Measurements from ENCODE around the gene TMOD2. TPM values are rescaled to one million over a fixed set of nuclear protein-coding genes. Genes with fewer than 3 reads are reported as not detected.

Gene TMOD2
- total and polyA plus RNA-seq, 2 donors from 2014 or later = 2.5 to 9.3 TPM

GRCh38 chr15:51818150-51818549 lies 66.8 kb downstream of the TMOD2 start:
- H3K4me1 ChIP-seq (ENCODE audit: control insufficient read depth in 2 of 3, insufficient read depth in 2 of 3, low read depth in 1 of 3, low read length in 3 of 3) = peaks cover 0 to 5% (median 0%) of the 10 kb centered on the region in 3 donors
- peaks cover 0 to 9% (median 5%) of the 10 kb centered on the region in 3 donors for H3K9me3 ChIP-seq (ENCODE audit: control insufficient read depth in 2 of 3, insufficient read depth in 1 of 3, low read length in 3 of 3)
- H3K4me3 ChIP-seq (ENCODE audit: low read length in 3 of 3) = no peak overlapping the region
- TF ChIP-seq CTCF (IDR thresholded peaks at IDR 0.05; ENCODE audit: borderline replicate concordance, extremely low read depth, insufficient read depth) = no peak
- DNase-seq (no peak), FAIRE-seq (no peak)
- no peaks in the 10 kb centered on the region for H3K36me3 ChIP-seq (ENCODE audit: control insufficient read depth in 2 of 3, insufficient read depth in 3 of 3, low read length in 3 of 3)
- H3K27ac ChIP-seq (ENCODE audit: low read depth in 2 of 2, low read length in 2 of 2) = no peak overlapping the region
- H3K27me3 ChIP-seq (ENCODE audit: control insufficient read depth, insufficient read depth, low read length) = no peaks in the 10 kb centered on the region
- no peak overlapping the region for H3K9ac ChIP-seq (ENCODE audit: low read length in 3 of 3)
- intact Hi-C loops (cut with DNase I) = no loop called here

GRCh38 chr15:51825698-51826097 lies 74.3 kb downstream of the TMOD2 start:
- Histone ChIP-seq H3K27me3 (ENCODE audit: control insufficient read depth, insufficient read depth, low read length) (no peaks in the 10 kb centered on the region), H3K36me3 (ENCODE audit: control insufficient read depth in 2 of 3, insufficient read depth in 3 of 3, low read length in 3 of 3) (no peaks in the 10 kb centered on the region), H3K9ac (ENCODE audit: low read length in 3 of 3) (no peak overlapping the region), H3K4me3 (ENCODE audit: low read length in 3 of 3) (no peak overlapping the region), H3K9me3 (ENCODE audit: control insufficient read depth in 2 of 3, insufficient read depth in 1 of 3, low read length in 3 of 3) (peaks cover 0 to 9% (median 5%) of the 10 kb centered on the region in 3 donors), H3K27ac (ENCODE audit: low read depth in 2 of 2, low read length in 2 of 2) (no peak overlapping the region), H3K4me1 (ENCODE audit: control insufficient read depth in 2 of 3, insufficient read depth in 2 of 3, low read depth in 1 of 3, low read length in 3 of 3) (peaks cover 0 to under 1% (median 0%) of the 10 kb centered on the region in 3 donors)
- TF ChIP-seq CTCF (IDR thresholded peaks at IDR 0.05; ENCODE audit: borderline replicate concordance, extremely low read depth, insufficient read depth) = no peak
- FAIRE-seq = no peak
- intact Hi-C loops (cut with DNase I) = no loop called here
- no peak for DNase-seq

- Histone ChIP-seq H3K27ac (ENCODE audit: low read depth in 2 of 2, low read length in 2 of 2) (peak overlapping the region in 1 of 2 donors; percentile 95), H3K27me3 (ENCODE audit: control insufficient read depth, insufficient read depth, low read length) (no peaks in the 10 kb centered on the region), H3K4me1 (ENCODE audit: control insufficient read depth in 2 of 3, insufficient read depth in 2 of 3, low read depth in 1 of 3, low read length in 3 of 3) (peaks cover 0 to 20% (median 3%) of the 10 kb centered on the region in 3 donors), H3K9ac (ENCODE audit: low read length in 3 of 3) (no peak overlapping the region), H3K4me3 (ENCODE audit: low read length in 3 of 3) (peak overlapping the region; percentile 17 to 89 (median 76)), H3K9me3 (ENCODE audit: control insufficient read depth in 2 of 3, insufficient read depth in 1 of 3, low read length in 3 of 3) (no peaks in the 10 kb centered on the region), H3K36me3 (ENCODE audit: control insufficient read depth in 2 of 3, insufficient read depth in 3 of 3, low read length in 3 of 3) (no peaks in the 10 kb centered on the region)
- no peak for TF ChIP-seq CTCF (IDR thresholded peaks at IDR 0.05; ENCODE audit: borderline replicate concordance, extremely low read depth, insufficient read depth)
- FAIRE-seq (no peak), DNase-seq (no peak)
- intact Hi-C loops (cut with DNase I) = no loop called here
Observed at GRCh38 chr15:51828621-51829375, 77.4 kb downstream of the TMOD2 start.

Measured in kidney (tissue), 14 donors.